Chondrocyte (in vitro differentiated cells): Measurements from ENCODE around the gene CTSE. TPM values are rescaled to one million over a fixed set of nuclear protein-coding genes. Genes with fewer than 3 reads are reported as not detected.

Source experiments
- DNase-seq: peaks from one replicate; pipeline ENCODE4 v3.0.0; 2021; ENCODE audit warnings: mixed read lengths, low spot score
- H3K27ac Mint-ChIP-seq: one replicate; pipeline ENCODE4 v1.8.0; 2021; ENCODE audit warnings: mild to moderate bottlenecking, moderate library complexity, mixed read lengths; ENCODE audit not compliant: unreplicated experiment
- H3K27me3 Mint-ChIP-seq: 2 replicates; pipeline ENCODE4 v1.8.0; 2021; ENCODE audit warnings: low read depth, mixed read lengths
- H3K36me3 Mint-ChIP-seq: 2 replicates; pipeline ENCODE4 v1.8.0; 2021; ENCODE audit warnings: low read depth, mixed read lengths
- H3K4me1 Mint-ChIP-seq: 2 replicates; pipeline ENCODE4 v1.8.0; 2021; ENCODE audit warnings: low read depth, mild to moderate bottlenecking, mixed read lengths
- H3K4me3 Mint-ChIP-seq: one replicate; pipeline ENCODE4 v1.8.0; 2021; ENCODE audit warnings: mild to moderate bottlenecking, moderate library complexity, mixed read lengths; ENCODE audit not compliant: unreplicated experiment
- H3K9me3 Mint-ChIP-seq: 2 replicates; pipeline ENCODE4 v1.8.0; 2021; ENCODE audit warnings: low read depth, mixed read lengths
- CTCF ChIP-seq: fragments of 200-600 bp; sonication (generic); IDR thresholded peaks from 2 replicates; pipeline ENCODE4 v1.5.0; 2021; ENCODE audit warnings: antibody characterized with exemption, mild to moderate bottlenecking, moderate library complexity
- long read RNA-seq: library from polyadenylated mRNA; stranded (forward); transcript quantifications from one replicate; pipeline ENCODE4 v2.0.0, GENCODE V29; 2021
- total RNA-seq: library from RNA; stranded (reverse); gene quantifications from 3 replicates; pipeline ENCODE4 v1.2.1, GENCODE V29; 2021

Gene CTSE
- total RNA-seq, result not detected in 3 replicates
- long read RNA-seq, result 0 reads

GRCh38 chr1:206023695-206024094, at the start of gene CTSE:
Gene CTSE (minus strand): TSS chr1:206023895. CDS start chr1:206023791, 104 bp downstream.
- no peak for DNase-seq
- Mint-ChIP-seq H3K4me3 (no peak within 1 kb of the TSS), H3K27me3 (peaks cover 5% of the 10 kb centered on the region), H3K36me3 (peaks cover 2% of the 10 kb centered on the region), H3K27ac (no peak within 1 kb of the TSS), H3K4me1 (peaks cover 7% of the 10 kb centered on the region), H3K9me3 (peaks cover 13% of the 10 kb centered on the region)
- TF ChIP-seq CTCF, result no peak

GRCh38 chr1:206070627-206071304, 47.1 kb upstream of the CTSE start:
- Mint-ChIP-seq H3K9me3 (no peaks in the 10 kb centered on the region), H3K36me3 (no peaks in the 10 kb centered on the region), H3K27me3 (peaks cover 15% of the 10 kb centered on the region), H3K27ac (no peak overlapping the region), H3K4me3 (no peak overlapping the region), H3K4me1 (no peaks in the 10 kb centered on the region)
- DNase-seq, result no peak
- TF ChIP-seq CTCF, result no peak

GRCh38 chr1:206068314-206068713, 44.6 kb upstream of the CTSE start:
- no peak for TF ChIP-seq CTCF
- no peaks in the 10 kb centered on the region for H3K36me3 Mint-ChIP-seq
- no peaks in the 10 kb centered on the region for H3K9me3 Mint-ChIP-seq
- no peaks in the 10 kb centered on the region for H3K4me1 Mint-ChIP-seq
- DNase-seq, result no peak
- no peak overlapping the region for H3K27ac Mint-ChIP-seq
- no peak overlapping the region for H3K4me3 Mint-ChIP-seq
- H3K27me3 Mint-ChIP-seq, result peaks cover 13% of the 10 kb centered on the region

GRCh38 chr1:206067486-206068227, 44.0 kb upstream of the CTSE start:
- Mint-ChIP-seq H3K36me3 (no peaks in the 10 kb centered on the region), H3K4me3 (no peak overlapping the region), H3K27ac (no peak overlapping the region), H3K9me3 (peaks cover 4% of the 10 kb centered on the region), H3K27me3 (peaks cover 15% of the 10 kb centered on the region), H3K4me1 (no peaks in the 10 kb centered on the region)
- no peak for DNase-seq
- TF ChIP-seq CTCF, result no peak

GRCh38 chr1:206066479-206067171, 42.9 kb upstream of the CTSE start:
- H3K4me3 Mint-ChIP-seq, result no peak overlapping the region
- no peaks in the 10 kb centered on the region for H3K36me3 Mint-ChIP-seq
- DNase-seq, result no peak
- no peak for TF ChIP-seq CTCF
- H3K9me3 Mint-ChIP-seq, result peaks cover 5% of the 10 kb centered on the region
- H3K27ac Mint-ChIP-seq, result no peak overlapping the region
- no peaks in the 10 kb centered on the region for H3K4me1 Mint-ChIP-seq
- H3K27me3 Mint-ChIP-seq, result peaks cover 15% of the 10 kb centered on the region
